ENCODE data around the gene PIEZO1.
"Not testable (repeated sequence)": the region's sequence is repeated elsewhere in the genome, so short reads cannot be mapped to it uniquely, and the experiment has no call there.

The PIEZO1 gene

DNA sequence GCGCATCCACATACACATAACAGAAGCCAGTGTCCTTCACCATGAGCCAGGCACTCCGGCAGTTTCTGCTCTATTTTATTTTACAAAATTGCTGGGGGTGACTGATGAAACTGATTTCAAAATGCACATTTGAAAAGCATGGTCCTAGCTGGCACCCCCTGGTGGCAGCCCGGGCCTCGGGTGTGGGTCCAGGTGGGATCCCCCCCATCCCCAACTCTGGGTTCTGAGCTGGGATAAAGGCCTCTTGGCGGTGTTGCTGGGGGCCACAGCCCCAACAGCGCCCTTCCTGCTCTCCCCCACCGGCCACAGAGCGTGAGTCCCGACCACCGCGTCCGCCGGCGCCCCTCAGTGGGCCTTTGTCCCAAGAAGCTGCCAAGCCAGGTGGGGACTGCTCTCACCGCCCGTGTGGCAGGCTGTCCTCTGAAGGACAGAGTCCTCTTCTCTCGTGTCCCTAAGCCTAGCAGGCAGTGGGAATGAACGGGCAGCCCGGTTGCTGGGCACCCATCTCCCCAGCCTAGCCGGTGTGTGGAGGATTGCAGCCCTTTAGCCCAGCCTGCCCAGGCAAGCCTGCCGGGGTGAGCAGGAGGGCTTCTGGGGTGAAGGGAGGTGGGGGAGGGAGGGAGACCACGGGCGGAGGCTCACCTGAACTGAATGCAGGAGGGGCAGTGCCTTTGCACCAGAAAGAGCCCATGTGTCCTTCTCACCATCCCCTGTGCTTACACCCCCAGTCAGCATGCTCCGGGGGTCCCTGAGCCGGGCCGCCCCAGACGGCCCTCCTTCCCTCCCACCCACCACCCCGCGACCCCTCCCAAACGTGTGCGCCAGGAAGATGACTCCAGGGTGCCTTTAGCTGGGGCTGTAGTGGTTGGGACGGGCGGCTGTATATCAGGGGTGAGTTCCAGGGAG lies 99.6 kb downstream of the PIEZO1 start:
- peak; percentile 41 to 61 (median 52) for DNase-seq

DNA sequence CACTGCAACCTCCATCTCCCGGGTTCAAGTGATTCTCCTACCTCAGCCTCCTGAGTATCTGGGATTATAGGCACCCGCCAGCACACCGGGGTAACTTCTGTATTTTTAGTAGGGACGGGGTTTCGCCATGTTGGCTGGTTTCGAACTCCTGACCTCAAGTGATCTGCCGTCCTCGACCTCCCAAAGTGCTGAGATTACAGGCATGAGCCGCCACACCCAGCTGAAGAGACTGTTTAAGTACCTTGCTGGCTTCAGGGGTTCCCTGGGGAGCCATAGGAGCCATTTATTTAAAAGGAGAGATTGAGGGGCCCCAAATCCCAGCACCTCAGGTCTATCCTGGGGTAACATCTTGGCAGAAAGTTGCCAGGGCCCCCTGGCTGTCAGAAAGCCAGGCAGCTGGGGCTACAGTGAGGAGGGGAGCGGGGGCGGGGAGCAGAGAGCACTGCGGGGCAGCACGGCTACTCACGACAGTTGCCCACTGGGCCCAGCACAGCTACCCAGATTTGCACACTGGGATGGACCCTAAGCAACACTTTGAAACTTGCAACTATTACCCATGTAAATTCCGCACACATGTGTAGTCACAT lies 100.4 kb downstream of the PIEZO1 start:
- DNase-seq: no peak

DNA sequence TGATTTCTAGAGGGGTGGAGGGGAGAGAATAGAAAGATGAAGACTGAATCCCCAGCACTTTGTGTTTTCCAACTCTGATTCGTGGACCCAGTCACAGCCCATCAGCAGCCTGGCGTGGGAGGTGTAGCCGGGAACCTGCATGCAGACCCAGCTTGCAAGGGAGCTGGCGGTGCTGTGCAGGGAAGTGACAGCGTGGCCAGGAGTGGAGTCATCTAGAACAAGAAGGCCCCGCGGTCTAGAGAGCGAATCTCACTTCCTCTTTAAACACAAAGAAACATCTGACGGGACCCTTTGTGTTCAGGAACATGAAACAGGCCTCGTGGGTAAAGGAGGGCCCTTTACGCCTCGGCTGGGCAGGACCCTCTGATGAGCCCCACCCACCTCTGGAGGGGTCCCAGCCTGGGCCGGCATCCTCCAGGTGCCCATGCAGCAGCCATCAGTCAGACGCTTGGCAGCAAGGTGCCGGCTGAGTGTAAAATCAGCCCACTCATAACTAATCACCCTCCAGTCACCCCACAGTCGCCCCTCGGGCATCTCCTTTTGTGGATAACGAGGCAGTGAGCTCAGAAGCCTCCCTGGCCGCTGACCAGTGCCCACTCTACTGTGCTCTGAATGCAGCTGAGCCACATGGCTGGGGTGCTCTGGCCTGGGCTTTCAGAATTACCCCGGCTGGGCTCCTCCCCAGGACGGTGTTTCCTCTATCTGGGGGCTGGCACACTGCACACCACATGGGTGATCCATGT lies 103.1 kb downstream of the PIEZO1 start:
- DNase-seq: peak in 1 of 4 experiments; percentile 45

DNA sequence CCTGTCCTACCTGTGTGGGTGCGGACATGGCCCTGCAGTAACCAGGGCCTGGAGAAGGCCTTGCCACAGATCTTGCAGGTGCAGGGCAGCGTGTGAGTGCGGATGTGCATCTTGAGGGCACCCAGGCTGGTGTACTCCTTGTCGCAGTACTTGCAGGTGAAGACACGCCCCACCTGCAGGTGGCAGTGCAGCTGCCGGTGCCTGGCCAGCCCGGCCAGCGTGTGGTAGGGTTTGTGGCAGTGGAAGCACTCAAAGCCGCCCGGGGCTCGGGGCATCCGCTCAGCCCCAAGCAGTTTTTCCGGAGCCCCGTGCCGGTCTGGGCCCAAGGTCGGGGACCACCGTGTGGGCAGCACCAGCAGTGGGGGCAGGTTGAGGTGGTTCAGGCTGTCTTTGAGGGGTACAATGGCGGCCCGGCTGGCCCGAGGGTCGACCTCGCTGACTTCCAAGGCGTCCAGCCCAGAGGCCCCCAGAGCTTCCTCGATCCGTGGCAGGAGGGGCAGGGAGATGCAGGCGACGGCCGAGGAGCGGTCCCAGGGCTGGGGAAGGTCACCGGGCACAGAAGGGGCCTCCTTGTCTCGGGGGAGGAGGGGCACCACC lies 103.8 kb downstream of the PIEZO1 start:
- peak in 1 of 4 experiments; percentile 27 for DNase-seq

DNA sequence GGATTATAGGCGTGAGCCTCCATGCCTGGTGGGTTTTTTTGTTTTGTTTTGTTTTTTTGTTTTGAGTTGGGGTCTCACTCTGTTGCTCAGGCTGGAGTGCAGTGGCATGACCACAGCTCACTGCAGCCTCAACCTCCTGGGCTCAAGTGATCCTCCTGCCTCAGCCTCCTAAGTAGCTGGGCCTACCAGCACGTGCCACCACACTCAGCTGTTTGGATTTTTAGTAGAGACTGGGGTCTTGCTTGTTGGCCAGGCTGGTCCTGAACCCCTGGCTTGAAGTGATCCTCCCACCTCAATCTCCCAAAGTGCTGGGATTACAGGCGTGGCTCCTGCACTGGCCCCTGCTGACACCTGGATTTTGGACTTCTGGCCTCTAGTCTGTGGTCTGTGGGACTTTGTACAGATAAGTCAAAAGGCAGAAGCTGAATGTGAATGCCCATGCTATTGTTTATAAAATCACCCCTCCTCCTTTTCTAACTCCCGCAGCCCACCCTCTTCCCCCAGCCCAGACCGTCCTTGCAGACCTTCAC lies 104.4 kb downstream of the PIEZO1 start:
- DNase-seq: no peak

DNA sequence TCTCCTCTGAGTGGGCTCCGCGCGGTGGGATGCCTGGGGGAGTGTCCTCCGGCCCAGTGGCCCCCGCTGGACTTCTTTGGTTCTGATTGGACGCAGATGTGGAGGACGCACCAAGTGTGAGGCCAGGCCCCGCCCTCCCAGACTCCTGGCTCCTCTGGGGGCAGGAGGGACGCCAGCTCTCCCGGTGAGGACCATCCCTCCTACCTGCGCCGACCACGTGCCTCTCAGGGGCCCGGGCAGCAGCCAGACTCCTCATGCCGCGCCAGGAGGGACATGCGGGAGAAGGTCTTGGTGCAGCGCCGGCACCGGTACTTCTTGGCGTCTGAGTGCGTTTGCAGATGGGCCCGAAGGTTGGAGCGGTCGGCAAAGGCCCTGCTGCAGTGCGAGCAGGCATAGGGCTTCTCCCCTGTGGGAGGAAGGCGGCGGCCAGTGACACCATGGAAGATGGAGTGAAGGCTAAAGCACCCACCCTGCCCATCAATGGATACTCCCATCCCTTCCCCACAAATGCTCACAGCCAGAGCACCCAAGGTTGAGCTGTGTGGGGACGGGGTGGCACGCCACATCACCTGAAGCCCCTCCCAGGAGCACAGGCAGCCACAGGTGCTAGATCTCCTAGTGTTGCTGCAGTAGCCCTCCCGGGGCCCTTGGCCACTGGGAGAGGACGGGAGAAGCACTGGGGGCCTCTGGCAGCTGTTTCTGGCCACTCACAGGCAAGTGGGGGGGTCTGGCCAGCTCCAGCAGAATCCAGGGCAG lies 106.6 kb downstream of the PIEZO1 start:
- no peak for DNase-seq

DNA sequence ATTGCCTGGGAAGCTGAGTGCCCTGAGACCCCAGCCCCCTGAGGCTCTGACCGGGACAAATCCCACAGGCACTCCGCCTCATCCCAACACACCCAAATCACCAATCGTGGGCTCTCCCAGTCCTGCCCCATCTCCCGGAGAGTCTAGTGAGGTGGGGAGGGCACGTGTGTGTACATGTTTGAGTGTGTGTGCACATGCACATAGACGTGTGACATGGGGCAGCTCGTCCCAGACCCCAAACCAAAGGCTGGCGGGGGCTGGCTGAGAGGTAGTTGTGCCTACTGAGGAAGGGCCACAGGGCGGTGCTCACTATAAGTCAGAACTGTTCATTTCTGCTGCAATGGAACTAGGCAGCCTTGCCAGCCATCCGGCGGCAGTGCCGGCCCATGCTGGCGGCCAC lies 107.3 kb downstream of the PIEZO1 start:
- no peak for DNase-seq

DNA sequence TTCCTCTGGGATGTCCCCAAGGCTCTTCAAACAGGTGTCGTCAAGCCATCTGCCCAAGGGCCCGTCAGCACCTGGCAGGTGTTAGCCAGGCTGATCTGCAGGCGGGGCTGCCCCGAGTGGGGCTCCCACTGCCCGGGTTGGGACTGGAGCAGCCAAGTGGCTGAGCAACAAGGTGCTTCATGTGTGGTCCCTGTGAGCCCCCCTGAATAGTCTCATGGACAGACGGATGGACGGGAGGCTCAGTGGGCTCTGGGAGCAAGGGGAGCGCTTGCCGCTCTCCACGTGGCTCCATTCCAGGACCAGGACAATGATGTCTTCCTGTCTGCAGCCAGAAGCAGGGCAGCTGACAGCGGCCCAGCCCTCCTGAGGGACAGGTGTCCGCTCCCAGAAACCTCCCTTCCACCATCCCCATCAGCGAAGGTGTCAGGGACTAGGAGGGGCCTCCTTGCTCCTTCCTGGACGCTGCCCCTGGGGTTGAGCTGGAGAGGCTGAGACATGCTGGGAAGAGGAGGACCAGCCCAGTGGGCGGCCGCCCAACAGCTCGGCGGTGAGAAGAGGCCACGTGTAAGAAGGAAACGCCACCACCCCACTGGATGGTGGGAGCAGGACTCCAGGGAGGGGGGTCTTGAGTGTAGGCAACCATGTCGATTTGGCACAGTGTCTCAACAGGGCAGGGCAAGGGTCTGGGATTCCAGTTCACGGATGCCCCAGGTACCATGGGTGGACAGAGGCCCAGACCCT lies 108.3 kb downstream of the PIEZO1 start:
- DNase-seq: no peak

DNA sequence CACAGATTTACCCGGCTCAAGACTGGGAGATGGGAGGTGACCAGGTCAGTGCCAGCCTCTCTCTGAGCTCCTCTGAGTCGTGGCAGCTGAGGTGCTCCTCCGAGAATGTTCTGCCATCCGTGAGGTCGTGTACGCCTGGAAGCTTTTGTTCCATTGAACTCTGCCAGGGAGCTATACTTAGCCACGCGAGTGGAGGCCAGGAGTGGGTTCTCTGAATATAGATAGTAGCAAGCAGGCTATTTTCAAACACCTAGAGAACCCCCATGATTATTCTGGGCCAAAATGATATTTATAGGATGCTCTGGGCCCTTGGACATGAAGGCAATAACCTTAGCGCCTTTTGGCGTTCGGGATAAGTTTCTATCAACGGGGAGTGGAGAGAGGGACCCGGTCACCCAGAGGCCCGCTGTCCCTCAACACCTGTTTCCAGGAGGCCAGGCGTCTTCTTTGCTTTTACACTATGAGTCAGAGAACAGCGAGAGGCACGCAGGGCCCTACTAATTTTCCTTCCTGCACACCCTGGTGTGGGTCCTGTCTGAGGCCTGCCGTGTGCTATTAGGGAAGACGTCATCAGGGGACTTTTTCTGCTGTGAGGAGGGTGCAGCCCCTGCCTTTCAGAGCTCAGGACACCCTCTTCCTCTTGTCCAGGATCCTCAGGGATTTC lies 111.2 kb downstream of the PIEZO1 start:
- no peak for DNase-seq

DNA sequence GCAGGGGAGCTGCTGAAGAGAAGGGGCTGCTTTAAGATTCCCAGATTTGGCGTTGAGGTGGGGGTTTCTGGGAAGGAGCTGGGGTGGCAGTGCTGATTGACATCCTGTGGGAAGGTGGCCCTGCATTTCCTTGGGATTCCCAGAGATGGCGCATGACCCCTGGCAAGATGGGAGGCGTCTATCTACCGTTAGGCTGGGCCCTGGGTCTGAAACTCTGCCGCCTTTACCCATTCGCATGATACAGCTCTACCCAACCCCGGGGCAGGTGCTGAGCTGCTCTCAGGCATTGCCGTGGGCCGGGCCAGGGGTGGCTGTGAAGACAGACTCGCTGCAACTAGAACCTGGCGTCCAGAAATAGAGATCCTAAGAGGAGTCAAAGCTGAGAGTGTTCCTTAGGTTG lies 112.2 kb downstream of the PIEZO1 start:
- no peak for DNase-seq

DNA sequence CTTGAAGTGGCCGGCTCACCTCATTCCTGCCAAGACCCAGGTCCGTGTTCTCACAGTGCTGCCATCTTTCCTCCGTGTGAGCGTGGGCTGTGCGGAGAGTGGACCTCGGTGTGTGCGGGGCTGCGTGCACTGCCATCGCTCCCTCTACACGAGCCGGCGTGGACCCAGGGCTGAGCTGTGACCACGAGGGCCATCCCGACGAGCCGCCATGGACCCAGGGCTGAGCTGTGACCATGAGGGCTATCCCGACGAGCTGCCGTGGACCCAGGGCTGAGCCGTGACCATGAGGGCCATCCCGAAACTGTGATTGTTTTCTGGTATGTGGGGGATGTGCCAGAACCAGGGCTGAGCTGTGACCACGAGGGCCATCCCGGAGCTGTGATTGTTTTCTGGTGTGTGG lies 113.2 kb downstream of the PIEZO1 start:
- DNase-seq: no peak

DNA sequence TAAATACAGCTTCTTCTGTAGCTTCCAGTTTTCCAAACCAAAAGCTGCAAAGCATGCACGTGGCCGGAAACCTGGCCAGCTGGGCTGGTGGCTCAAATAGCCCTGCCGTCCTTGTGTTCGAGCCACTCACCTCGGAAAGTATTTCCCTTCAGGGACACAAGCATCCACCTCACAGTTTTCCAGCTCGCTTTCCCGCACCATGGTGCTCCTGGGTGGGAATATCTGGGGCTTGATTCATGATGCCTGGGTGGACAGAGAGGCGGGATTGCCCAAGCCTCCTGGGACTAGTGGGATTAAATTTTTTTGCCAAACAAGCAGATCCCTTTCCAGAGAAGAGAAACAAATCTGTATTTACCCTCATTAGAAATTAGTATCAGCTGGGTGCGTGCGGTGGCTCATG lies 115.0 kb downstream of the PIEZO1 start:
- no peak for DNase-seq

DNA sequence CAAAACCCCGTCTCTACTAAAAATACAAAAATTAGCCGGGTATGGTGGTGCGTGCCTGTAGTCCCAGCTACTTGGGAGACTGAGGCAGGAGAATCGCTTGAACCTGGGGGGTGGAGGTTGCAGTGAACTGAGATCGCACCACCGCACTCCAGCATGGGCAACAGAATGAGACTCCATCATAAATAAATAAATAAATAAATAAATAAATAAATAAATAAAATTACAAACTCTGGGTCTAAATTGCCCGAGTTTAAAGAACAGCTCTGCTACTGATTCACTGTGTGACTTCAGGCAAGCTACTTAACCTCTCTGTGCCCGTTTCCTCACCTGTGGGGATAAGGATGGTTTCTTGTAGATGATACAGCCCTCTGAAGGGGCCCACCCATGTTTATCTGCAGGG lies 115.5 kb downstream of the PIEZO1 start:
- DNase-seq: not testable (repeated sequence)

DNA sequence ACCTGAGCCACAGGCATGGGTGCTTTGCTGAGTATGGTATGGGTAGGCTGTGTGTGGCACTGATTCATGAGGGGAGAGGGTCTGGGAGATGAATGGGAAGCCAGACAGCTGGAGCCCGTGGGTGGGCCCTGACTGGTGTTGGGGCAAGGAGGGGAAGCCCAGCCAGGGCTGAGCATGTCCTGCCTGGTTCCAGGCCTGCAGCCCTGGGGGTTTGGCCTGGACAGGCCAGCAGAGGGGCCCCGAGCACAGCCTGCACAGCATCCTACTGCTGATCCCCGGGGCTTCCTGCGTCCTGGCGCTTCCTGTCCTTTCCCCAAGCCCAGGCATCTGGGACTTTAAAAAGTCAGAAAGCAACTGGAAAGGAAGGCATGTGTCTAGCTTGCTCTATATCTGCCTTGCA lies 117.6 kb downstream of the PIEZO1 start:
- no peak for DNase-seq

DNA sequence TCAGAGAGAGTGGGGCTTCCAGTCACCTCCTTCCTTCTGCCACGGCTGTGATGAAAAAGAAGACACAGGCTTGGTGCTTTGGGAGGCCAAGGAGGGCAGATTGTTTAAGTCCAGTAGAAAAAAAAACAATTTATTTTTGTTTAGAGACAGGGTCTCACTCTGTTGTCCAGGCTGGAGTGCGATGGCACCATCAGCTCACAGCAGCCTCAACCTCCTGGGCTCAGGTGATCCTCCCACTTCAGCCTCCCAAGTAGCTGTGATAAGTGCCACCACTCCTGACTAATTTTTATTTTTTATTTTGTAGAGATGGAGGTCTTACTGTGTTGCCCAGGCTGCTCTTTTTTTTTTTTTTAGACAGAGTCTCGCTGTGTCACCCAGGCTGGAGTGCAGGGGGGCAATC lies 119.5 kb downstream of the PIEZO1 start:
- no peak for DNase-seq

Measured in activated CD4-positive, CD25-positive, alpha-beta regulatory T cell (primary cell).